ENCODE results near the gene STIP1.
A peak's percentile ranks its signal among the peaks of the same experiment; 100 is the strongest.

The STIP1 gene

DNA sequence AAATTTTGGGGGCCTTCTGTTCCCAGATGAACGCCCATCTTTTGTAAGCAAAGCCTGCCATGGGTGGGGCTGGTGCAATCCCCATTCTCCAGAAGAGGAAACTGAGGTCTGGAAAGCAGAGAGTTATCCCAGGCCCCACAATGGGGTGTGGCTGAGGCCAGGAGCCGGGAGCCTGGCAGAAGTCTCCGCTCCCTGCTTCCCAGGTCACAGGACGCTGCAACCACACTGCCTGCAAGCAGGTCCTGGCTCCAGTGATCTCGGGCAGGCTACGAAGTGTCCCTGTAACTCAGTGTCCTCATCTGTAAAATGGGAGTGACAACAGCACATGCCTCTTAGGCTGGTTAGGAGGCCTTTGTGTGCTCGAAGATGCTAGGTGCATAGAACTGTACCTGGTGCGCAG is 67.1 kb downstream of the STIP1 start:
- Histone ChIP-seq H3K4me3 (peak overlapping the region; percentile 92), H3K9ac (peak overlapping the region; percentile 86; the same call in 1 of the 2 replicates), H3K9me3 (no peaks in the 10 kb centered on the region), H3K36me3 (peaks cover 41% of the 10 kb centered on the region), H3K4me1 (peaks cover 58% of the 10 kb centered on the region), H3K27me3 (no peaks in the 10 kb centered on the region), H3K27ac (no peak overlapping the region), H3K4me2 (peak overlapping the region; percentile 97), H4K20me1 (peaks cover 33% of the 10 kb centered on the region)
- no peak for TF ChIP-seq Cebpa-rat (IDR thresholded peaks at IDR 0.05)

GRCh38 chr11:64253481-64253880 is 67.5 kb downstream of the STIP1 start:
- TF ChIP-seq Cebpa-rat (IDR thresholded peaks at IDR 0.05) = no peak
- Histone ChIP-seq H3K27me3 (no peaks in the 10 kb centered on the region), H3K4me3 (peak overlapping the region; percentile 92; the same call in 1 of the 2 replicates), H3K4me2 (peak overlapping the region; percentile 97), H3K9ac (peak overlapping the region; percentile 86; the same call in 1 of the 2 replicates), H3K27ac (peak overlapping the region; percentile 45), H3K36me3 (peaks cover 45% of the 10 kb centered on the region), H4K20me1 (peaks cover 33% of the 10 kb centered on the region), H3K4me1 (peaks cover 54% of the 10 kb centered on the region), H3K9me3 (no peaks in the 10 kb centered on the region)
